GM18861 (cell line): Measurements from ENCODE around the gene RIMKLB.

ENCODE experiments used
- ATAC-seq: cut with Tn5 transposase; IDR thresholded peaks from one replicate; pipeline ENCODE4 v1.9.1; 2021; ENCODE audit not compliant: unreplicated experiment

The RIMKLB gene

DNA sequence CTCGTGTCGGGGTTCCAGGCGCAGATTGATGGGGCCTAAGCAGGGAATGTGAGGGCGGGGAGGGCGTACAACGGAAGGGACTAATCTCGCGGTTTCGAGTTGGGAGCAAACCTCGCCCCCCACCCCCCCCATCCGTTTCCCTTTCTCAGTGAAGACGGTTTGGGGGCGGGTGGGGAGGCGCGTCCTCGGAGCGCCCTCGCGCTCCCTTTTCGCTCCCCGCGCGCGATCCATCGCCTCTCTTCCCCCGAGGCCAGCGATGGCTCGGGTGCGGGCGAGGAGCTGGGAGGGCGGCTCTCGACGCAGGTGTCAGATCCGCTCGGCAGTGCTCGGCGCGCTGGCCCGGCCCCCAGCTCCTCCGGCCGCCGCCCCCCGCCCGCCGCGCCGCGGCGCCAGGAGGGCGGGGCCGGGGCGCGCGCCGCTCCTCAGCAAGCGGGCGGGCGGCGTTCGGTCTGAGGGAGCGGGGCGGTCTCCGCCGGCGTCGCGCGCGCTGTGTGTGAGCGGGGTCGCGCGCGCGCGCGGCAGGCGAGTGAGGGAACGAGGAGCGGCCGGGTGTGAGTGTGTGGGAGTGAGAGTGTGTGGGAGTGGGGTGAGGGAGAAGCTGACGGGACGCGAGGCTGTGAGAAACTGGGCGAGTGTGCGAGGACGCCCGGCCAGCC is at the start of gene RIMKLB:
TSS of gene RIMKLB (plus strand) at position 516 of the 656 bp plus-strand sequence. CDS start 15,876 bp downstream, outside the sequence.
- ATAC-seq: peak; percentile 59

- peak; percentile 63 for ATAC-seq
Measured at GRCh38 chr12:8648576-8649205, 49.1 kb upstream of the RIMKLB start.

- no peak for ATAC-seq
Measured at GRCh38 chr12:8655421-8655820, 42.4 kb upstream of the RIMKLB start.

DNA sequence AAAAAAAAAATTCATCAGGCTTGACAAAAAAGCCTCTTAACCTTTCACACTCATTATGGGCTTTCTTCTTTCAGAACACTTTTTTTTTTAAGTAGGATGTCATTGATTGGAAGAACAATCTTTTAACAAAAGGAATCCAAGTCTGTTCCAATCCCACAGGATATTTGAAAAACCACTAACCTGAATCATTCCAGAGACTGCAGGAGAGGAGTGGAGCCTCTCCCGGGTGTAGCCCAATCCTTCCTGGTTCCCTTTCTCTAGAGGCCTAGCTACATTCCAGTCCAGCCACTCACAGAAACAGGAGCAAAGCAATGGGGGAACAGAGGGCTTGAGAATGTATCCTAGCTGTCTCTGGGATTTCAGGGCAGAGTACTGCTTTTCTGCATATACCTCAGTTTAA is 39.4 kb upstream of the RIMKLB start:
- ATAC-seq: no peak

DNA sequence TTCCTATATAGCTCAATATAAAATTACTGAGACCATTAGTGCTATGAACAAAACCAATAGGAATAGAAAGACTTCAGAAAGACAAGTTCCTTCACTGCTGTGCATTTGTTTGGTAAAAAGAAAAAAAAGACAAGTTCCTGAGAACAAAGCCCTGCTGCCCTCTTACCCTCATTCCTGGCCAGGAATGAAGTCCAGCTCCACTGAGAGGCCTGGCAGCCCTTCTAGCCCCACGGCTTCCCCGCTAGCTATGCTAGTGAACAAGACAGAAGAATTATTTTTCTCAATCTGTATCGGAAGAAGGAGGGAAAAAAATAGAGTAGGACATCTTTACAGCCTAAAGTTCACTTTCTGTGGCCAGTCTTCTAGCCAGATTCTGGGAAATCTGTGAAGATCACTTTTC is 36.8 kb upstream of the RIMKLB start:
- ATAC-seq: no peak

DNA sequence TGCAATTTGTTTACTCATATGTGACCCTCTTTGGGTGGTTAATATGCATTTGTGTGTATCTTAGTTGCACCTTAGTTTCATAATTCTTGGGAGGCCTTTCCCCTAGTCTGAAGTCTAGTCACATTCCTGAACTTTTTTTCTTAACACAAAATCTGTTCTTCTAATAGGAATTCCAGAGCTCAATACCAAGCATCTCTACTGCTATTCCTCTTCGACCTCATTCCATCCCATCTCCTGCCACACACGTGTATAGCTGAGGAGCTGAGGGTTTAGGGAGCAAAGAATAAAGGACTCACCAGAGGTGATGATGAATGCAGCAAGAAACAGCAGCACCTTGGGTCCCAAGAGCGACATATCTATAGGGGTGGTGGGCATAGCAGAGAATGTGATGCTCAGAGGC is 36.0 kb upstream of the RIMKLB start:
- ATAC-seq: no peak

DNA sequence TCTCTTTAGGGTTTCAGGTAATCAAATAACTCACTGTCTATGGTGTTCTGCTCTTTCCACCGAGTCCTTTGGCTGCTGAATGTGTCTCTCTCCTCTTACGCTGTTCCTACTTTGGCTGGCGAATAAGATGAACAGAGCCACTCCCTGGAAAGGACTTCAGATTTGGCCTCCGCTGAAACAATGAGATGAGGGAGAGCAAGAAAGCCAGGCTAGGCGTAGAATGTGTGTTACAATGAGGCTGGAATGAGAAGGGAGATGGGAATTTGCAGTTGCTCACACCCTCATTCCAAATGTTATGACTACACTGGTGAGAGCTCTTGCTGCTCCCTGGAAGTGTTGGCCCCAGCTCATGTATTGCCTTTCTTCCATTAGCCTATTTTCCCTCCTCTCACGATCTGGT is 35.2 kb upstream of the RIMKLB start, which contains the start of gene MFAP5:
TSS of gene MFAP5 (minus strand) at position 234 of the 400 bp plus-strand sequence. CDS start 722 bp downstream, outside the sequence.
- ATAC-seq: no peak

DNA sequence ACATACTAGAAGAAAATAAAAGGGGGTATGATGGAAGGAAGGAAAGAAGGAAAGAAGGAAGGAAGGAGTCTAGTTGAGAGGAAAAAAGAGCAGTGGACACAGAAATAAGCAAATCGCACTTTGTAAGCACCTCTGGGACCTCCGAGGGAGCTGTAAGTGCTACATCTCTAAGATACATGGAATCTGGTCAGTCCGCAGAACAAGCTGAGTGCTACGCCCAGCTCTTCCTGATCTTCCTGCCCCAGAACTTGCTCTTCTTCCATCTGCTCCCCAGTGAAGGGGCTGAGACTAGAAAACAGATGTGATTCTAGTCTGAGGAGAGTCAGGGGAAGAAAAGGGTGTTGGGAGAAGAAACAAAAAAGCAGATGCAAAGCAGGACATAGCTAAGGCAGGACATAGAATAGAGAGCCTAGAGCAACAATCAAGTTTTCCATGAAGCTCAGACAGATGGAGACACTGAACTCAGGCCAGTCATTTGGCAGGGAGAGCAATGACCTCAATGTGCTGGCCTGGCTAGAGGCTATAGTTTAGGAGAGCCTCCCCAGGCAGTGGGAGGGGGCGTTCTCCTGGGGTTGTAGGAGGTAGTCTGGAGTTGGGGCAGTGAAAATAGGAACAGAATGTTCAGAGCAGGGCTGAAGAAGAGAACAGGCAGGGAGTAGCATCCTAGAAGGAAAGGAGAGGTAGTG is 33.4 kb upstream of the RIMKLB start:
- no peak for ATAC-seq

GRCh38 chr12:8665759-8666158 is 32.0 kb upstream of the RIMKLB start:
- no peak for ATAC-seq

DNA sequence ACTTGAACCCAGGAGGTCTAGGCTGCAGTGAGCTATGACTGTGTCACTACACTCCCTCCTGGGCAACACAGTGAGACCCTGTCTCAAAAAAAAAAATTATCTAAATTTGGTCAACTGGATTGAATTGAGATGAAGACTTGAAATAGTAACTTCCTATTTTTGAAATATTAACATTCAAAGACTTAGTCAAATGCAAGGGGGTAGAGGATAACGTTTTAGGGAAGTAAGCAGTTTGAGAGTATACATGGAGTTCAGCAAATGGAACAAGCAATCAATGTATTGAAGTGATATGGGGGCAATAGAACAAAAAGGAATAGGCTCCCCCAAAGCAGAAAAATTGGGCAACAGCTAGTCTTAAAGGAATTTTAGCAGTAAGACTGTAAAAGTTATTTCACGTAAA is 30.5 kb upstream of the RIMKLB start:
- no peak for ATAC-seq

DNA sequence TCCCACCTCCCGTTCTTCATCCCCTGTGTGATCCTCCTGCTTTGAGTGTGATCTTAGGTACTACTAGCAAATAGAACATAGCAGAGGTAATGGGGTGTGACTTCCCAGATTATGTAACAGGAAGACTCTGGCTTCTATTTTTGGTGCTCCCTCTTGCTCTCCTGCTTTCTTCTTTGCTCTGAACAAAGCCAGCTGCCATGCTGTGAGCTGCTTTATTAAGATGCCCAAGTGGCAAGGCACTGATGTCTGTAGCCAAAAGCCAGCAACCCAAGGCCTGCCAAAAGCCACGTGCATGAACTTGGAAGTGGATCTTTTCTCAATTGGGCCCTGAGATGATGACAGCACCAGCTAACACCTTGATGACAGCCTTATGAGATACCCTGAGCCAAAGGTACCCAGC is 29.4 kb upstream of the RIMKLB start:
- ATAC-seq: no peak

DNA sequence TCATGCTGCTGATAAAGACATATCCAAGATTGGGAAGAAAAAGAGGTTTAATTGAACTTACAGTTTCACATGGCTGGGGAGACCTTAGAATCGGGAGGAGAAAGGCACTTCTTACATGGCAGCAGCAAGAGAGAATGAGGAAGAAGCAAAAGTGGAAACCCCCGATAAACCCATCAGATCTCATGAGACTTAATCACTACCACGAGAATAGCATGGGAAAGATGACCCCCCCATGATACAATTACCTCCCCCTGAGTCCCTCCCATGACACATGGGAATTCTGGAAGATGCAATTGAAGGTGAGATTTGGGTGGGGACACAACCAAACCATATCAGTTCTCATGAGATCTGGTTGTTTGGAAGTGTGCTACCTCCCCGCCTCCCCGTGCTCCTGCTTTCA is 25.4 kb upstream of the RIMKLB start:
- no peak for ATAC-seq

DNA sequence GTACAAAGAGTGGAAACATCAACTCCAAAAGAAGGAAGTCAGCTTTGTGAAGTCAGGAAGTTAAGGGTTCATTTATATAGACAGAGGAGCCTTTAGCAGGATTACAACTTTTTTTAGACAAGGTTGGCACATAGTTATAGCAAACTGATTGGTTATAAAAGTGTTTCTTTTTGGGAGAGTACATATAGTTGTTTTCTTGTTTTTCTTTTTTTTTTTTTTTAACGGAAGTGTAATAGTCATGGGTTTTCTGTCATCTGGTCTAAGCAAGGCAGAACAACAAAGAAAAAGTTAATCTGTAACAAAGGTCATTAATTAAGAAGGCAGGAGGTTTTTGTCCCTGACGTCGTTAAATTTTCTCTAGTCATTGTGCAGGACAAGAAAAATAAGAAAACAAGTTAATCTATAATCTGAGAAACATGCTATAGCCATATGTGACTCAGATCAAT is 22.2 kb upstream of the RIMKLB start:
- peak; percentile 88 for ATAC-seq

DNA sequence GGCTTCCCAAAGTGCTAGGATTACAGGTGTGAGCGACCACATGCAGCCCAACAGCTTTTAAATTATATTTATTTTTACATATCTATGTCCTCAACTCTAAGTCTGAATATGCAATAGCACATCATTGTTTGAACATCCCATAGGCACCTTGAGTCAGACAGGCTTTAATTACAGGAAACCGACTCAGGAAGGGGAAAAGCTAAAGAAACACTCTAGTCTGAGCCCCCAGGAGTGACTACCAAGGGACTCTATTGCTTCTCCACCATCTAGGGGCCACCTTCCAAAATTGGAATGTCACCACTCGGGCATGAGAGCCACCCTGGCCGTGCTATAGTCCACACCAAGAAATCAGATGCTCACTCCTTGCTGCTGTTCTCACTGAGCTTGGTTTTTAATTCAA is 21.1 kb upstream of the RIMKLB start:
- no peak for ATAC-seq

DNA sequence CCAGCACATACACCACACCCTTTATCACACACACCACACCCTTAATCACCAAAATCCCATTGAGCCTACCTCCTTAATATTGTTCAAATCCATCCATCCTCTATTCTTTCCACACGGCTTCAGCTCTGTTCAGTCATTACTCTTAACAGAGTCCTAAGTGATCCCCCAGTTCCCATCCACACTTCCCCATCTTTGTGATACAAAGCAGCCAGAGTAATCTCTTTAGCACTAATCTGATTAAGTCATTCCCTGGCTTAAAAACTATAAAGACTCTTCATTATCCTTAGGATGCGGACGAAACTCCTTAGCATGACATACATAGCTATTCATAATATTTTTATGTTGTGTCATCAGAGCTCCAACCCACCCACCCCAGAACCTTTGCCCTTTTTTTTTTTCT is 20.4 kb upstream of the RIMKLB start:
- no peak for ATAC-seq

DNA sequence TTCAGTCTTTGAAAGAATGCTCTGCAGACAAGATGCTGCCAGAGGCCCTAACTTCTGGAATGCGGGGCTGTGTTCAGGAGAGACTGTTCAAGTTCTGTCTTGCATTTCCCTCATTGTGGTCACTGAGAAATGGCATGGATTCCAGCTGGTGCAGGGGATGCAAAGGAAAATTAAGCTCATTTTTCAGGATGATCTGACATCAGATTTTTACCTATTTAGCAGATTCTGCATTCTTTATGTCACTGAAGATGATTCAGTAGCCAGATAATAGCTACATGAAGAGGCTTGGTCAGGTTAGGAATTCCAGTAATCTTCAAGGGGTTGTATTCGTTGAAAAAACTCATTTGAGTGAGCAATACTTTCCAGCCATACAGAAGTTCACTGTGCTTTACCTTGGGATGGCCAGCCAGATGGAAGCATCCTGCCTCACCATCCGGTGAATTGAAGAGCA is 19.1 kb upstream of the RIMKLB start:
- no peak for ATAC-seq

GRCh38 chr12:8680533-8680932 is 17.3 kb upstream of the RIMKLB start:
- ATAC-seq: no peak

- no peak for ATAC-seq
Measured at GRCh38 chr12:8681129-8681884, 16.5 kb upstream of the RIMKLB start.

DNA sequence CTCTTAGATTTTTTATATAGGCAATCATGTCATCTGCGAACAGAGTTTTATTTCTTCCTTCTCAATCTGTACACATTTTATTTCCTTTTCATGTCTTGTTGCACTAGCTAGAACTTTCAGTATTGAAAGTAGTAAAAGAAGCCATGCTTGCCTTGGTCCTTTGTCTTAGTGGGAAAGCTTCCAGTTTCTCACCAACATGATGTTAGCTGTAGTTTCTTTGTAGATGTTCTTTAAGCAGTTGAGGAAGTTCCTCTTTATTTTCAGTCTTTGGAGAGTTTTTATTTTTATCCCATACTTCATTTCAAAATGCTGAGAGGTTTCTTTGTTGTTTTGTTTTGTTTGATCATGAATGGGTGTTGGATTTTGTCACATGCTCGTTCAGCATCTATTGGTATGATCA is 12.7 kb upstream of the RIMKLB start:
- no peak for ATAC-seq

GRCh38 chr12:8687846-8688601 is 9.8 kb upstream of the RIMKLB start:
- no peak for ATAC-seq

DNA sequence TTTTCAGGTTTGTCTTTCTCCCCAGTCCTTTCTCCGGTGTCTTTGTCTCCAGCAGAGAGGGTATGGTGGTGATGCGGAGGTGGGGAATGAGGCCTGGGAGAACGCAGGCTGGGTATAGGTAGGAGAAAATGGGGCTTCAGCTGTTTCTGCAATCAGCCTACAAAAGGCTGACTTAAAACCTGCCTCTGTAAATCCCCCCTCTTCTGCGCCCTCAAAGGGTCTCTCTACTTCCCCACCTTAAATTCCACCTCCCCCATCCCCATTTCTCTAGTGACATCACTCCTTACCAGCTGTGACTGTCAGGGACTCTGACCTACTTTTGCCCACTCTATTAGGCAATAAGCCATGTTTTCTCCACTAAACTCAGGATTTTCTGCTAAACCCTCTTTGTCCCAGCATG is 8.1 kb upstream of the RIMKLB start:
- no peak for ATAC-seq
